GM18907 (cell line): ENCODE results near the gene ARHGAP6.
"Not testable (repeated sequence)": the region's sequence is repeated elsewhere in the genome, so short reads cannot be mapped to it uniquely, and the experiment has no call there.

Source experiments
- ATAC-seq: cut with Tn5 transposase; IDR thresholded peaks from one replicate; pipeline ENCODE4 v1.9.1; 2021; ENCODE audit warnings: mild to moderate bottlenecking, moderate library complexity; ENCODE audit not compliant: unreplicated experiment

The ARHGAP6 gene

DNA sequence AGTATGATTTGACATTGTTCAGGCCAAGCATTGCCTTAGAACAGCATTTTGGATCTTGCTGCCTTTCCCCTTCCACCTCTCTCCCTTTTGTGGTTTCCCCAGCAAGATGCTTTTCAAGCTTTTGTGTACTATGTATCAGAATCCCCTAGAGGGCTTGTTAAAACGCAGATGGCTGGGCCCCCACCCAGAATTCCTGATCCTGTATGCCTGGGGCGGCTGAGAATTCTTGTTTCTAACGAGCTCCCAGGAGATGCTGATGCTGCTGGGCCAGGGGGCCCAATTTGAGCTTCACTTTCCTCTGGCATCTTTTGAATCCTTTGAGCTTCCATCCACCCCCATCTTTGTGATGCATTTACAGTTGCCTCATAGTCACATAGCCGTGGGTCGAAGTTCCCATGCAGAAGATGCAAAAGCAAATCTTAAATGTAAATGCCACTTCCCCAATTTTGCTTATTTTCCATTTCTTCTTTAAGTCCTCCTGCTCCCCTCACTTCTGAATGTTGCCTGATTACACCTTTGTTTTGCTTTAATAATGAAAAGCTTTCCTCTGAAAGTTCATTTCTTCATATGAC lies 536.1 kb downstream of the ARHGAP6 start:
- no peak for ATAC-seq

DNA sequence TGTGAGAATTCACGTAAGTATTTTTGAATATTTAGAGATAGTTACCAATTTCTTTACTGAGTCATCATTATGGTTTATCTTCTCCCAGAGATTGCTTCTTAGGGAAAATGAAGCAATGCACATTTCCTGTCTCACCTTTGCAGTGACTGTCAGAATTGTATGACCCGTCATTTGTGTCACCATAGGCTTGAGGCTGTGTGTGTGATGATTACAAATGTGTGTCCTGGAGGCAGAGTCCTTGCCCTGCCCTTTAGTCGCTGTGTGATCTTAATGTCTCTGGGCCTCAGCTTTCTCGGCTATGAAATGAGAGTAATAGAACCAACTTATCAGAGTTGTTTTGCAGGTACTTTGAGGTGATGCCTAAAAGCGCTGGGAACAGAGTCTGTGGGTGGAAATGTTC lies 540.7 kb downstream of the ARHGAP6 start:
- no peak for ATAC-seq

DNA sequence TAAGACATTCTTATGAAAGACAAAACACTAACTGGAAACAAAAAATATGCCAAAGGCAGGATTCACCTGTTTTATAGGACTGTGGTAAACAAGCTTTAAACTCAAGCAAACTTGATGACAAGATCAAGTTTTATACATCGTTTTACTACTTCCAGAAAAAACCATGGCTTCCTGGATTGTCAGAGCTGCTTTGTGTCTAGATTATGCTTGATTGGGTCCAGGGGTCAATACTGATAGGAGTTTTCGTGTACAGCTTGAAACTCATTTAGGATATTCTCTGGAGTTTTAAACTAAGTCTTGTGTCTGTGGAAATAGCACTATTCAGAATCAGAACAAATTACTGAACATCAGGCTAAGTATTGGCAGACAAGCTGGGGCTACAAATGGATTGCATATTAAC lies 541.6 kb downstream of the ARHGAP6 start:
- ATAC-seq = no peak

DNA sequence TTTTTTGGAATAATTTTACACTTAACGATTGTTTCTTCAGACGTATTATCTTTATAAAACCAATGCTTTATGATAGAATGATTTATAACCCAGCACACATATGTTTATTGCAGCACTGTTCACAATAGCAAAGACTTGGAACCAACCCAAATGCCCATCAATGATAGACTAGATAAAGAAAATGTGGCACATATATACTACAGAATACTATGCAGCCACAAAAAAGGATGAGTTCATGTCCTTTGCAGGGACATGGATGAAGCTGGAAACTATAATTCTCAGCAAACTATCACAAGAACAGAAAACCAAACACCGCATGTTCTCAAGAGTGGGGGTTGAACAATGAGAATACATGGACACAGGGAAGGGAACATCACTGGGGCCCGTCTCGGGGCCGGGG lies 542.6 kb downstream of the ARHGAP6 start:
- ATAC-seq = not testable (repeated sequence)

DNA sequence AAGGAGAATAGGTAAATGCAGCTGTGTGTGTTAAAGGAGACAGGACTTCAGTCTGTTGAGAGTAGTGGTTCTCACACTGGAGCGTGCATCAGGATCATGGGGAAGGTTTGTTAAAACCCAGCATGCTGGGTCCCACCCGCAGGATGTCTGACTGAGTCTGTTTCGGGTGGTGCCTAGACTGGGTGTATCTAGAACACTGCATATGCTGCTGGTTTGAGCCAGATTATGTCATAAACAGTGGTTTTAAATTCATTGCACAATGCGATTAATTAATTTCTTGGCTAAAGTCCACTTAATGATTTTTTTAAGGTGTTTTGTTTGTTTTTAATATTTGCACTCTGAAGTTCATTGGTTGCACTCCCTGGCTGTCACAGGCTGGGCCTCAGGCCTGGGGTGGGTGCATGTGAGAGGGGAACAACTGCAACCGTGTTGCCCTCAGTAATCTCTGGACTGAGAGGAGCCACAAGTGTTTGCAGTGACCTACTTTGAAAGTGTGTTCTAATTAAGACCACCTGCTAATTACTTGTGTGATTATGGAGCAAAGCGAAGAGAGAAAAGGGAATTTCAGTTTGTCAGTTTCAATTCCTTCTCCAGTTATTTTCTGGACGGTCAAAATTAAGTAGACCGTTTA lies 546.3 kb downstream of the ARHGAP6 start:
- no peak for ATAC-seq

DNA sequence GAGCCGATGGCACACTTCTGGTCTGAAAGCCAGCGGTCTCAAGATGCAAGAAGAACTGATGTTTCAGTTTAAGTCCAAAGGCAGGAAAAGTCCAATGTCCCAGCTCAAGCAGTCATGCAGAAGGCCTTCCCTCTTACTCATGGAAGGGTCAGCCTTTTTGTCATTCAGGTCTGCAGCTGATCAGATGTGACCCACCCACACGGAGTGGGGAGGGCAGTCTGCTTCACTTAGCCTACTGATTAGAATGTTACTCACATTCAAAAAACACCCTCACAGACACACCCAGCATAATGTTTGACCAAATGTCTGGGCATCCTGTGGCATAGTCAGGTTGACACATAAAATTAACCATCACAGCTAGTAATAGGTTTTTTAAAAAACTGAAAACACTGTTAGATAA lies 548.0 kb downstream of the ARHGAP6 start:
- ATAC-seq = no peak

DNA sequence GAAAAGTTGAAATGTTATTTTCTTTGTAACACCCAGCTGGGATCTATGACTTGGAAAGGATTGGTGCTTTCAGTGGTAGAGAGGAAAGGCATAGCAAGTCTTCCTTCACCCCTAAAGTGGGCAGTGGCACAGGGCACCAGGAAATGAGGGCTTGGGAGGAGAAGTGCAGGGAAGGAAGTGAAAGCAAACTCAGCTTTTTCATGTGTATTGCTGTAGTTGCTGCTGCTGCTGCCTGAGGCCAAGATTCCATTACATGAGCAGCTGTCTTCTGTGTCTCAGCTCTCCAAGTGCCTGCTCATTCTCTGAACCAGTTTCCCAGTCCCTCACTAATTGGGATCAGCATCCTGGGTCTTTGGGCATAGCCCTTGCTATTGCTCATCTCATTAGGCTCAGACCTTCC lies 552.0 kb downstream of the ARHGAP6 start:
- ATAC-seq = no peak

DNA sequence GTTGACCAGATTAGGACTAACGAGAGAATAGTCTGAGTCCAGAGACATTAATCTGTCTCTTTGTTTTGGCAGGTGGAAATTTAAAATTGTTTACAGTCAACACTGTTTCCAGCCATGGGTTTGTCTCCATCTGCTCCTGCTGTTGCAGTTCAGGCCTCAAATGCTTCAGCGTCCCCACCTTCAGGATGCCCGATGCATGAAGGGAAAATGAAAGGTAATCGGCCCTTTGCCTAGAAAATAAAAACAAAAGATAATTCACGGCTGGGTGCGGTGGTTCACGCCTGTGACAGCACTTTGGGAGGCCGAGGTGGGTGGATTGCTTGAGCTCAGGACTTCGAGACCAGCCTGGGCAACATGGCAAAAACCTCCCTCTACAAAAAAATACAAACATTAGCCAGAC lies 553.8 kb downstream of the ARHGAP6 start:
- ATAC-seq = no peak

DNA sequence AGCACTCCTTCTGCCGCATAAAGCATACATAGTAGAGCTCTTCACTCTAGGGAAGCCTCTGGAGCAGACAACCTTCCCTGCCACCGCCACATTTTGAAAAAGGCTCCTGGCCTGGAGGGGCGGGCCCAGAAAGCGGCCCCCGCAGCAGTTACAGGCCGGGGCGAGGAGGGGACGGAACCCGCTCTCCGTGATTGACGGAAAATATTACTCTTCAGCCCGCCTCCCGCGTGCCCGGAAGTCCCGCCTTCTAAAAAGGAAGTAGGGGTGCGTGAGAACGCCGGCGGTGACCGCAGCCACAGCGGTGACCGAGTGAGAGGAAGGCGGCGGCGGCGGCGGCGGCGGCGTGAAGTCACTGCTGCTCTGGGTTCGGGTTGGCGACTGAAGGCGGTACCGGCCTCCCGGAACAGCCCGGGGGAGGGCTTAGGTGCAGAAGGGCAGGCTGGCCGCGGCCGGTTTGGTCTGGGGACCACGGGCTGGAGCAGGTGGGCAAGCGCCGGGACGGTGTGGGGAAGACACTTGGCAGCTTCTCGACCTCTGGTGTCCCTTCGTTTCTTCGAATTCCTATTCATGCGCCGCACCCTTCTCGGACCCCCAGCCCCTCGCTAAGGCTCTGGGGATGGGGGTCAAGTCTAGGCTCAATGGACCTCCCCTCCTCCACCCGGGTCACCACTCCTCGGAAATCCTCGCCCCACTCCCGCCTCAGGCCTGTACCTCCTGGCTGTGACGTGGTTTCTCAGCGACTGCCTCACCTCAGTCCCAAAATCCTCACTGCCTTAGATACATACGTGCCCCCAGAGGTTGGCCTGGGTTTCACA lies 554.5 kb downstream of the ARHGAP6 start, which contains the start of gene HCCS:
HCCS (plus strand) TSS at position 296 of the 815 bp plus-strand sequence. CDS start 729 bp downstream, outside the sequence.
- peak; percentile 92 for ATAC-seq

DNA sequence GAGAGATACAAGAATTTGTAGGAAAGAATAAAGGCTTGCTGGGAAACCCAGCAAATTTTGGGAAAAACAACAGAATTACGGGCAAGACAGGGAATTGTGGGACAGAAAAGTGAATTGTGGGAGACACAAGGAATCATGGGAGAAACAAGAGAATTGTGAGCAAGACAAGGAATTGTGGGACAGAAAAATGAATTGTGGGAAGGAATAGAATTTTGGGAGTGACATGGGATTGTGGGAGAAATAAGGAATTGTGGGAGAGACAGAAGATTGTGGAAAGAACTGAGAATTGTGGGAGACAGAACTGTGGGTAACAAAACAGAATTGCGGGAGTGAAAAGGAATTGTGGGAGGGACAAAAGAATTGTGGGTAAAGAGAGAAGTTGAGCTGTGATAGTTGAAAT lies 555.8 kb downstream of the ARHGAP6 start:
- no peak for ATAC-seq

DNA sequence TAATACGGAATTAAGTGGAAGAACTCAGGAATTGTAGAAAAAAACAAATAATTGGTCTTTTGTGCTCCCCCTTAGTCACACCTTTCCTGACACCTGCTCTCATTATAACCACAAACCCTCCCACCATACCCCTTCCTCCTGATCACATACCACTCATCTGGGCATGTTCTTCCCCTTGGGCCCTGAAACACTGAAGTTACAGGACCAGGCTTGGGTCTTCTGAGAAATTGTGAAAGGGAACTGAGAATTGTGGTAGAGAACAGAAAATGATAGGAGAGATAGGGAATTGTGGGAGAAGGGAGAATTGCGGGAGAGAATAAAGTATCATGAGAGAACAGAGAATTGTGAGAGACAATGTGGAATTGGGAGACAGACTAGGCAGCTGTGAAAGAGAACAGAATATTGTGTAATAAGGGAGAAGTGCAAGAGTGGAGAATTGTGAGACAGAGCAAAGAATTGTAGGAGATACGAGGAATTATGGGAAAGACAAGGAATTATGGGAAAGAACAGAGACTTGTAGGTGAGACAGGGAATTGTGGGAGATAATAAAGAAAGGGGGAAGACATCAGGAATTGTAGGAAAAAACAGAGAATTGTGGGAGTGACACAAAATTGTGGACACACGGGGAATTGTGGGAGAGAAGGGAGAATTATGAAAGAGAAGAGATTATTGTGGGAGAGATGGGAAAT lies 557.3 kb downstream of the ARHGAP6 start:
- no peak for ATAC-seq

DNA sequence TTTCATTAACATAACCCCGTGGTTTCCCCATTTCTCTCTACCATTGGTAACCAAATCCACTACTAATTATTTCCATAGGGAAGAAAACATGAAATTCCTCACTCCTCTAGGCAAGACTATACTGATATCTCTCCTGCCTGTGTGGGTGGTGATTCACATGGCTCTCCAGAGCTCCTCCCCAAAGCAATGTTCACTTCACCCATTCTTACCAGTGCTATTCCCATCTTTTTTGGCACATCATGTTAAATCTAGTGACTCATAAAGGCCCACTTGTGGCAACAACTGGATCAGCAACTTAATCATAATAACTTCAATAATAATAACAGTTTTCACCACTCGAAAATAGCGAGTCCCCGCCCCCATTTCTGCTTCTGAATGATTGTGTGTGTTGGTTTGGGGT lies 560.6 kb downstream of the ARHGAP6 start:
- ATAC-seq = no peak

DNA sequence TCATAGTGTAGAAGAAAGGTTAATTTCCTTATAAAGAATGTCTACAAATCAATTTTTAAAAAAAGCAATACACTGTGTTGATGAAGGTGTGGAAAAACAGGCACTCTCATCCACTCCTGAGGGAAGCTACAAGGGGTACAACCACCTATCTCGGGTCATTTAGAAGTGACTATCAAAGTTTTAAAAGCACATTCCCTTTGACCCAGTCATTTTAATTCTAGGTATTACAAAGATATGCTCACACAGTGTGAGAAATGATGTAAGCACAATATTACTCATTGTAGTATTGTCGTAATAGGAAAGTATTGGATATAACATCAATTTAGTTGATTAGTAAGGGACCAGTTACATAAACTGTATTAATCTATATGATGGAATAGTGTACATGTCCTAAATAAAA lies 562.0 kb downstream of the ARHGAP6 start:
- ATAC-seq = no peak

DNA sequence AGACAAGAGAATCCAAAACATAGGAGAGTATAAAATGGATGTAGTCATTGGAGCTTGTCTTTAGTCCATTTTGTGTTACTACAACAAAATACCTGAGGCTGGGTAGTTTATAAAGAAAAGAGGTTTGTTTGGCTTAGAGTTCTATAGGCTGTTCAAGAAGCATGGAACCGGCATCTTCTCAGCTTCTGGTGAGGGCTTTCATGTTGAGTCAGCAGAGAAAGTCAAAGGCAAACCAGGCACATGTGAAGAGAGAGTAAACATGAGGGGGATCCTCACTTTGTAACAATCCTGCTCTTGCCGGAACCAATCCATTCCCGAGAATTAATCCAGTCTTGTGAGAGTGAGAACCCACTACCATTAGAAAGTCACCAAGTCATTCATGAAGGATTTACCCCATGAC lies 562.7 kb downstream of the ARHGAP6 start:
- ATAC-seq = no peak

DNA sequence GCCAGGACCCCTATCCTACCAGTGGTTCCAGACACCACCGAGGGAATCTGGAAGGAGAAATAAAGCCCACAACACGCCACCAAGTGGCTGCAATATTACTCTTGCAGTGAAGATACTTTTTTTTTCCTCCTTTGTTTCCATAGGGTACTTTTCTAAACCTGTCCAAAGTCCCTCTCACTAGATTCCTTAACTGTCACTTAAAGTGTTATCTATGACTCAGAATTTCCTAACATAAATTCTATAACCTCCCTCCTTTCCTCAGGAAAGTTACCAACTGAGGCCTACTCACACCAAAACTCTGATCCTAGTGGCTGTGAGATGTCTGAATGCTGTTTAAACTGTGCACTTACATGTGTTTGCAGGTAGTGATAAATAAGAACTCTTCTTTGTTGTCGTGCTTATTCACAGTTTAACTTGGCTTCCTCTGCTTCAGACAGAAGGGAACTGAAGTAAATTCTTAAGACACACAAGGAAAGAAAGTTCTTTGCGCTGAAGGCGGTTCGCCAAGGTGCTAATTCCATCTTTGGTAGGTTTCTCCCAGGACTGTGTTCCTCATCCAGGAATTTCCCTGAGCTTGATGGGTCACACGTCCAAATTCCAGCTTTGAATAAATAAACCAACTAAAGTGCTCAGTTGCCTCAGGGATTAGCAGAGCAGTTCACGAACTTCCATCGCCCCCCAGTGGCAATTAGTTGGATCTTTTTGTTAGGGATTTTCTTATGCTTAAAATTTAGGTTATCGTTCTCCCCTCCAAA lies 565.3 kb downstream of the ARHGAP6 start:
- no peak for ATAC-seq

DNA sequence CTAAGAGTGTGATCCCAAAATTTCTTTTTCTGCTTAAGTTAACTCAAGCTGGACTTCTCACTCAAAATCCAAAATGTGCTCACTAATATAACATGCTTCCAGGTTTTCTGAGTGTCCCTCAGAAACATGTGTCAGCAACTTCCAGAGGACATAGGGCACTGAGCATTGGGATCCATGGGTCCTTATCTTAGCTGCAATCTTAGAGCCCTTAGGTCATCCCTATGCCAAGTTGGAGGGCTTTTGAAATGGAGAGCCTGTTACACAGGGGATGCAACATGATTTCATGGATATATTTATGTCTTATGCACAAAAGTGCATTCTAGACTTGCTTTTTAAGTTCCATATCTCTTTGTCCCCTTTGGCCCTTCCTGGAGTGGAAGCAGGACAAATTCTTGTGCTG lies 566.3 kb downstream of the ARHGAP6 start:
- ATAC-seq = no peak

DNA sequence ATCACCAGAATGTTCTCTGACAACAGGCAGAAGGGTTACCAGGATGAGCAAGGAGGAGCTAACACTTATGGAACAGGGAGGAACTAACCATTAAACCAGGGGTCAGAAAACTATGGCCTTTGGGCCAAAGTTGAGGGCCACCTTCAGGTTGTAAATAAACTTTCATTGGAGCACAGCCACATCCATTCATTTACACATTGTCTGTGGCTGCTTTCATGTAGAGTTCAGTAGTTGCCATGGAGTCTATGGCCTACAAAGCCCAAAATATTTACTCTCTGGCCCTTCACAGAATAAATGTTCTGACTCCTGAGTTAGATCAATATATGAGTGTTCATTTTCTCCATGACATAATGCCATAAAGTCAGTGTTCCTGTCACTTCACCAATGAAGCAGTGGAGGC lies 567.8 kb downstream of the ARHGAP6 start:
- ATAC-seq = no peak

DNA sequence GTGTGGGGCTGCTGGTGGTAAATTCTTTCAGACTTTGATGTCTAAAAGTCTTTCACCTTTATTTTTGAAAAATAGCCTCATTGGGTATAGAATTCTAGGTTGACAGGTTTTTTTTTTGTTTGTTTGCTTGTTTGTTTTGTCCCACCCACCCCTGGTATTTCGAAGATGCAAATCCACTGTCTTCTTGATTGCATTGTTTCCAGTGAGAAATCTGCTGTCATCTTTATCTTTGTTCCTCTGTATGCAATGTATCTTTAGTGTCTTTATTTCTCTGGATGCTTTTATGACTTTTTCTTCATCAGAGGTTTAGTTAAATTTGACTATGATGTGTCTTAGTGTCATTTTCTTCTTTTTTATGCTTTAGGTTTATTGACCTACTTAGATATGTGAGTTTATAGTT lies 575.9 kb downstream of the ARHGAP6 start:
- no peak for ATAC-seq
